CD4-positive, CD25-positive, alpha-beta regulatory T cell (primary cell): Measurements from ENCODE around the gene TMPRSS6. TPM values are rescaled to one million over a fixed set of nuclear protein-coding genes. Genes with fewer than 3 reads are reported as not detected.

ENCODE experiments used
- ATAC-seq, 2 donors: fragments of 150-1000 bp; cut with Tn5 transposase; one replicate each; pipeline ENCODE4 v1.10.0; 2021; ENCODE audit warnings: low read depth in 2 of 2, moderate number of reproducible peaks in 2 of 2, moderate library complexity in 1 of 2
- DNase-seq, 3 donors: peaks; one replicate each; pipeline versions ENCODE4 v3.0.0 to v3.0.0-alpha.2; 2012 to 2022; ENCODE audit warnings: mixed read lengths in 1 of 3
- H3K27ac ChIP-seq: one replicate; pipeline ENCODE4 v1.7.0; 2013; ENCODE audit warnings: mild to moderate bottlenecking, low read length; ENCODE audit not compliant: insufficient read depth, poor library complexity, severe bottlenecking
- H3K27me3 ChIP-seq: one replicate; pipeline ENCODE4 v1.7.0; 2013; ENCODE audit warnings: low read length; ENCODE audit not compliant: control insufficient read depth, insufficient read depth
- H3K36me3 ChIP-seq: one replicate; pipeline ENCODE4 v1.7.0; 2013; ENCODE audit warnings: mild to moderate bottlenecking, low read length, moderate library complexity; ENCODE audit not compliant: control insufficient read depth, insufficient read depth
- H3K4me1 ChIP-seq: 2 replicates; pipeline ENCODE4 v1.7.0; 2013; ENCODE audit warnings: mild to moderate bottlenecking, low read length; ENCODE audit not compliant: insufficient read depth, control insufficient read depth, poor library complexity, severe bottlenecking
- H3K4me3 ChIP-seq: one replicate; pipeline ENCODE4 v1.7.0; 2013; ENCODE audit warnings: low read depth, mild to moderate bottlenecking, low read length, moderate library complexity
- H3K9me3 ChIP-seq, 2 experiments: 1 replicate in 1 of 2; 2 replicates in 1 of 2; pipeline ENCODE4 v1.7.0; 2013; ENCODE audit warnings: low read length in 2 of 2, mild to moderate bottlenecking in 1 of 2, moderate library complexity in 1 of 2; ENCODE audit not compliant: control insufficient read depth in 2 of 2
- H3K27ac Mint-ChIP-seq, 3 donors: one replicate each; pipeline ENCODE4 v1.8.0; 2020 to 2022; ENCODE audit warnings: mild to moderate bottlenecking in 3 of 3, mixed read lengths in 3 of 3, moderate library complexity in 2 of 3
- H3K27me3 Mint-ChIP-seq: one replicate; pipeline ENCODE4 v1.8.0; 2022; ENCODE audit warnings: mild to moderate bottlenecking, mixed read lengths
- H3K36me3 Mint-ChIP-seq: one replicate; pipeline ENCODE4 v1.8.0; 2020; ENCODE audit warnings: mixed read lengths
- H3K4me1 Mint-ChIP-seq, 4 donors: one replicate each; pipeline ENCODE4 v1.8.0; 2020 to 2022; ENCODE audit warnings: mixed read lengths in 4 of 4, mild to moderate bottlenecking in 1 of 4
- H3K4me3 Mint-ChIP-seq, 4 donors: one replicate each; pipeline ENCODE4 v1.8.0; 2020 to 2022; ENCODE audit warnings: mild to moderate bottlenecking in 4 of 4, mixed read lengths in 4 of 4, moderate library complexity in 3 of 4
- H3K9me3 Mint-ChIP-seq, 7 donors: one replicate each; pipeline ENCODE4 v1.8.0; 2020 to 2022; ENCODE audit warnings: mixed read lengths in 7 of 7, mild to moderate bottlenecking in 3 of 7, moderate library complexity in 2 of 7
- polyA plus RNA-seq, 4 donors: library from polyadenylated mRNA; unstranded; fragments of 300-500 nt; fragmentation: Illumina TruSeq; gene quantifications; one replicate each; pipeline ENCODE4 v1.2.3, GENCODE V29; 2021
- total RNA-seq: library from RNA; stranded (reverse); gene quantifications from one replicate; pipeline ENCODE4 v1.2.3, GENCODE V29; 2022

Gene TMPRSS6
- total and polyA plus RNA-seq, 5 donors from 2014 or later, result 0.10 to 1.5 (median 0.17) TPM

DNA sequence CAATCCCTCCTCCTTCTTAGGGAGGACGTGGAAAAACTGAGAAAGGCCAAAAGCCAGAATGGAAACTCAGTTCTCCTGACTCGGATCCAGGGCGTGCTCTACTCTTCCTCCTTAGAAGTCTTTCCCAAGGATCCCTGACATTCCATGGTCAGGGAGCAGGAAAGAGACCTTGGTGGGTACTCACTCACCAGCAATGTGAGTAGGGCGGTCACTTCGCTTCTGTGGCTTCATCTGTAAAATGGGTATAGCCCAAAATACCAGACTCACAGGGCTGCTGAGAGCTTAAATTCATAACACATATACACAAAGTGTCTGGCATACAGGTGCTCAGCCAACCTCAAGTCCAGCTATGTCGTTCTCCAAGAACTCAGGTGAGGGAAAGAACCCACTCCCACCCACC lies 58.6 kb downstream of the TMPRSS6 start:
- Mint-ChIP-seq H3K27me3 (no peaks in the 10 kb centered on the region), H3K4me3 (peak overlapping the region; percentile 65 to 81 (median 79)), H3K36me3 (peaks cover 4% of the 10 kb centered on the region), H3K9me3 (peaks cover 0 to 2% (median 0%) of the 10 kb centered on the region in 7 donors), H3K4me1 (peaks cover 0 to 15% (median 7%) of the 10 kb centered on the region in 4 donors), H3K27ac (no peak overlapping the region)
- ATAC-seq (no peak), DNase-seq (no peak)
- Histone ChIP-seq H3K4me3 (no peak overlapping the region), H3K9me3 (no peaks in the 10 kb centered on the region), H3K4me1 (peaks cover 16% of the 10 kb centered on the region), H3K27ac (no peak overlapping the region), H3K27me3 (no peaks in the 10 kb centered on the region), H3K36me3 (peaks cover 6% of the 10 kb centered on the region)

DNA sequence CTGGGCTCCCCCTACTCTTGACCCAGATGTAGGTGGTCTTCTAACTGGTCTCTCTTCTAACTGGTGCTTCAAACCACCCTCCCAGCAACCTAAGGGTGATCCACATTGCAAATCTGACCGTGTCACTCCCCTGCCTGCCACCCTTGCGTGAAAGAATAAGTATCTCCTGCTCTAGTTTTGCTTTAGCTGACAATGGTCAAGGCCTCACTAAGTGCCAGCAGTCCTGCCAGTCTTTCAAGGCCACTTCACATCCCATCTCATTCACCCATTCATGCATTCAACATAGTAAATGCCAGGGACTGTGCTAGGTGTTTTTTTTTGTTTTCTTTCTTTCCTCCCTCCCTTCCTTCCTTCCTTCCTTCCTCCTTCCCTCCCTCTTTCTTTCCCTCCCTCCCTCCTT lies 60.3 kb downstream of the TMPRSS6 start:
- Mint-ChIP-seq H3K27me3 (no peaks in the 10 kb centered on the region), H3K4me3 (no peak overlapping the region), H3K9me3 (peaks cover 0 to 2% (median 0%) of the 10 kb centered on the region in 7 donors), H3K4me1 (peaks cover 0 to 15% (median 7%) of the 10 kb centered on the region in 4 donors), H3K27ac (peak overlapping the region in 1 of 3 donors; percentile 78), H3K36me3 (peaks cover 4% of the 10 kb centered on the region)
- H3K4me3 ChIP-seq, result no peak overlapping the region
- H3K4me1 ChIP-seq, result peaks cover 16% of the 10 kb centered on the region
- H3K27ac ChIP-seq, result no peak overlapping the region
- no peak for ATAC-seq
- no peak for DNase-seq
- H3K27me3 ChIP-seq, result no peaks in the 10 kb centered on the region
- no peaks in the 10 kb centered on the region for H3K9me3 ChIP-seq
- peaks cover 3% of the 10 kb centered on the region for H3K36me3 ChIP-seq

DNA sequence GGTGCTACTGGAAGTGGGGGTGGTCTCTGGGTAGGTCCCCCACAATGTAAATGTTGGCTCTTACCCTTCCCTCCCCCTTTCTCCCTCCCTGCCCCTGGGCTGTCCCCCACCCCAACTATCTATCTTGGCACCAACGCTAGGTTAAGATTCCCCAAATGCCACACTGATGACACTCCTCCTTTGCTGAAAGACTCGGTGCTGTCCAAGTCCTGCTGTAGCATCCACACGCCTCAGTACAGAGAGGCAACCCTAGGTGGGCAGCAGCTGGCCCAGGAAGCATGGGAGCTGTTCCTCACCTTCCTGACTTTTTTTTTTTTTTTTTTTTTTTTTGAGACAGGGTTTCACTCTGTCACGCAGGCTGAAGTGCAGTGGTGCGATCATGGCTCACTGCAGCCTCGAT lies 61.4 kb downstream of the TMPRSS6 start:
- Histone ChIP-seq H3K9me3 (no peaks in the 10 kb centered on the region), H3K4me3 (no peak overlapping the region), H3K36me3 (no peaks in the 10 kb centered on the region), H3K27me3 (no peaks in the 10 kb centered on the region), H3K4me1 (peaks cover 16% of the 10 kb centered on the region), H3K27ac (no peak overlapping the region)
- DNase-seq (no peak), ATAC-seq (no peak)
- Mint-ChIP-seq H3K27ac (no peak overlapping the region), H3K9me3 (peaks cover 0 to 2% (median 0%) of the 10 kb centered on the region in 7 donors), H3K4me3 (no peak overlapping the region), H3K36me3 (no peaks in the 10 kb centered on the region), H3K4me1 (peaks cover 0 to 13% (median 6%) of the 10 kb centered on the region in 4 donors), H3K27me3 (no peaks in the 10 kb centered on the region)

DNA sequence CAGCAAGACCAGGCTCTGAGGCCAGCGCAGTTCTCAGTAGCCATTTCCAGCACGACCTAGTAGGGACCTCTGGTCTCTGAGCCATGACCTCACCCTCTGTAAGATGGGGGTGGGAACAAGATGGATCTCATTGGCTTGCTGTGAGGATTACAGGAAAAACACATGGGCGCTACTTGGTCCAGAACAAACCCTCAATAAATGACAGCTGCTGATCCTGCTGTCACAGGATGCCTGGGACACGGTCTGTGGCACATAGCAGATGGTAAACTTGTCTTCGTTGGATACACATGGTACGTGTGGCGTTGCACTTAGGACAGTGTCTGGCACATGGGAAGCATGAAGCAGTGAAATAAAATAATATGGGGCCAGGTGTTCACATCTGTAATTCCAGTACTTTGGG lies 62.5 kb downstream of the TMPRSS6 start:
- Histone ChIP-seq H3K27ac (no peak overlapping the region), H3K9me3 (no peaks in the 10 kb centered on the region), H3K4me1 (peaks cover 6% of the 10 kb centered on the region), H3K27me3 (no peaks in the 10 kb centered on the region), H3K4me3 (no peak overlapping the region), H3K36me3 (no peaks in the 10 kb centered on the region)
- H3K27ac Mint-ChIP-seq, result no peak overlapping the region
- peaks cover 0 to 2% (median 0%) of the 10 kb centered on the region in 7 donors for H3K9me3 Mint-ChIP-seq
- DNase-seq, result no peak
- H3K27me3 Mint-ChIP-seq, result no peaks in the 10 kb centered on the region
- no peak overlapping the region for H3K4me3 Mint-ChIP-seq
- H3K4me1 Mint-ChIP-seq, result peaks cover 0 to 4% (median 0%) of the 10 kb centered on the region in 4 donors
- ATAC-seq, result no peak
- H3K36me3 Mint-ChIP-seq, result no peaks in the 10 kb centered on the region

DNA sequence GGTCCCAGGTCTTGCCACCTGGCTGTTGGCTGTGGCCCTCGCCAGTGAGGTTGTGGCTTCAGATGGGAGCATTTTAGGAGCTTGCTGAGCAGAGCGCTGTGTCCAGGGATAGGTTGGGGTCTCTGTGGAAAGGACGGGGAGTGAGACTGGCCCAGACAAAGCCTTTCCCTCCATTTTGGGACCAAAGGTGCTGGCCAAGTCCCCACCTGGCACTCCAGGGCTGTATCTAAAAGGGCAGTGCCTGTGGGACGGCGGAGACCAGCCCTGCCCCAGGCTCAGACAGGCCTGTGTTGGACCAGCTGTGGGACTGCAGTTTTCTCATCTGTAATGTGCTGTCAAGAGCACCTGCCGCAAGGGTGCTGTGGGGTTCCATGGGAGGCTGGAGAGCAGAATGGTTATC lies 62.9 kb downstream of the TMPRSS6 start:
- H3K4me3 ChIP-seq, result no peak overlapping the region
- peaks cover 0 to 2% (median 0%) of the 10 kb centered on the region in 7 donors for H3K9me3 Mint-ChIP-seq
- H3K36me3 Mint-ChIP-seq, result no peaks in the 10 kb centered on the region
- peaks cover 0 to 4% (median 0%) of the 10 kb centered on the region in 4 donors for H3K4me1 Mint-ChIP-seq
- DNase-seq (no peak), ATAC-seq (no peak)
- H3K36me3 ChIP-seq, result no peaks in the 10 kb centered on the region
- peaks cover 3% of the 10 kb centered on the region for H3K4me1 ChIP-seq
- no peaks in the 10 kb centered on the region for H3K27me3 Mint-ChIP-seq
- no peak overlapping the region for H3K27ac Mint-ChIP-seq
- H3K4me3 Mint-ChIP-seq, result no peak overlapping the region
- no peaks in the 10 kb centered on the region for H3K27me3 ChIP-seq
- H3K9me3 ChIP-seq, result no peaks in the 10 kb centered on the region
- no peak overlapping the region for H3K27ac ChIP-seq

DNA sequence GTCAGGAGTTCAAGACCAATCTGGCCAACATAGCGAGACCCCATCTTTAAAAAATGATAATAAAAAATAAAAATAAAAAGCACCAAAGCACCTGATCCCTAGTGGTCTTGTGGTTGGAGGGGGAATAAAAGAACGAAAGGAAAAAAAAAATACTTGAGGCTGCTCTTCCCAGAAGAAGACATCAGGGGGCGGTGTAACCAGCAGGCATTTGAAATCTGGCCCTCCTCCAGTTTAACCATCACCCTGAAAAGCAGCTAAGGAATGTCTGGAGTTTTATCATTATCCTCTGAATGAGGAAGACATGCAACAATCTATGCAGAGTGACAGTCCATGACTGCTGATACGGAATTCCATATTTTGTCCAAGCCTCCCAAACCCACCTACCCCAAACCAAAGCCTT lies 63.6 kb downstream of the TMPRSS6 start:
- H3K36me3 ChIP-seq, result no peaks in the 10 kb centered on the region
- no peaks in the 10 kb centered on the region for H3K27me3 ChIP-seq
- H3K9me3 ChIP-seq, result no peaks in the 10 kb centered on the region
- H3K27ac ChIP-seq, result no peak overlapping the region
- Mint-ChIP-seq H3K27ac (no peak overlapping the region), H3K27me3 (no peaks in the 10 kb centered on the region), H3K36me3 (no peaks in the 10 kb centered on the region), H3K4me3 (no peak overlapping the region), H3K9me3 (peaks cover 0 to 2% (median 0%) of the 10 kb centered on the region in 7 donors), H3K4me1 (peaks cover 0 to 2% (median under 1%) of the 10 kb centered on the region in 4 donors)
- no peak overlapping the region for H3K4me3 ChIP-seq
- no peaks in the 10 kb centered on the region for H3K4me1 ChIP-seq
- no peak for ATAC-seq
- peak in 1 of 3 donors; percentile 45 for DNase-seq

DNA sequence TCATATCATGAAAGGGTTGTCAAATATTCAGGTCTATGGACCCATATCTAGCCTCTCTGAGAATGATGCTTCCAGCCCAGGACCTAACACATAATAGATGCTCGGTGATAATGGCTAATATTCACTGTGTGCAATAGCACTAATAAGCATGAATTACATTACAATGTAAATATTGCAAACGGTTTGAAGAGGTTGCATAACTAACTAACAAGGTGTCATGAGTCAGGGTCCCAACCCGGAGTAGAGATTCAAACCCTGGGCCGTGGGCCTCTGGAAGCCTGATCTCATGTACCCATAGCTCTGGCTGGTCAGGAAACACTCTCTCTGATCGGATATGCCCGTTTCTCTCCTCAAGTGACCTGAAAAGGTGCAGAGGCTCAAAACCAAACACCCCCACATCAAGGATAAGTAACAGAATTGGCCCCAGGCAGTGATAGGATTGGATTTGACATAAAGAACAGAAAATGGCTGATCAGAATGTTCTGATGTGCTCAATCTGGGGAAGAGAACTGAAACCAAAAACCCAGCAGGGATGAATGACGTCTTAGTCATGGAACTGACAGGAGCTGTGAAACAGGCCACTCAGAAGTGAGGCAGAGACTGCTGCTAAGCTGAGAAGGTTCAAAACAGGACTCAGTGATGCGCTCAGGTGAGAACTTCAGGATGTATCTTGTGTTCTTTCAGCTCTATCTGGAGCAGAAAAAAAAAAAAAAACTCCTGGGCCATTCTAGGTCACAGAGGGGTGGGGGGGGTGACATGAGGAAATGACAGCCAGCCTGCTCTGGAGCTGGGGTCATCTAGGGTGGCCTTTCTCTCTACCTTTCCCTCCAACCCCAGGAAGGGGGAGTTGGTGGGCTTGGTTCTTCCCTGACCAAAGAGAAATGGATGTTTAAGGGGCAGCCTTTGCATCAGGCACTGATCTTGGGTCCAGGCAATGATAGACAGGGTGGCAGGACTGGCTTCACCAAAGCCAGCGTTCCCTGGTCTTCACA lies 64.6 kb downstream of the TMPRSS6 start:
- Histone ChIP-seq H3K4me3 (no peak overlapping the region), H3K27me3 (no peaks in the 10 kb centered on the region), H3K4me1 (no peaks in the 10 kb centered on the region), H3K9me3 (no peaks in the 10 kb centered on the region), H3K27ac (no peak overlapping the region), H3K36me3 (no peaks in the 10 kb centered on the region)
- Mint-ChIP-seq H3K4me3 (no peak overlapping the region), H3K27me3 (no peaks in the 10 kb centered on the region), H3K27ac (peak overlapping the region in 1 of 3 donors; percentile 13), H3K9me3 (peaks cover 0 to 2% (median 0%) of the 10 kb centered on the region in 7 donors), H3K36me3 (no peaks in the 10 kb centered on the region), H3K4me1 (peaks cover 0 to 3% (median 2%) of the 10 kb centered on the region in 4 donors)
- ATAC-seq, result no peak
- no peak for DNase-seq
